HG03066 (cell line): Measurements from ENCODE around the gene OASL.
A peak's percentile ranks its signal among the peaks of the same experiment; 100 is the strongest.

Experiments
- ATAC-seq: cut with Tn5 transposase; IDR thresholded peaks from one replicate; pipeline ENCODE4 v1.9.1; 2021; ENCODE audit warnings: low read depth; ENCODE audit not compliant: unreplicated experiment

The OASL gene

DNA sequence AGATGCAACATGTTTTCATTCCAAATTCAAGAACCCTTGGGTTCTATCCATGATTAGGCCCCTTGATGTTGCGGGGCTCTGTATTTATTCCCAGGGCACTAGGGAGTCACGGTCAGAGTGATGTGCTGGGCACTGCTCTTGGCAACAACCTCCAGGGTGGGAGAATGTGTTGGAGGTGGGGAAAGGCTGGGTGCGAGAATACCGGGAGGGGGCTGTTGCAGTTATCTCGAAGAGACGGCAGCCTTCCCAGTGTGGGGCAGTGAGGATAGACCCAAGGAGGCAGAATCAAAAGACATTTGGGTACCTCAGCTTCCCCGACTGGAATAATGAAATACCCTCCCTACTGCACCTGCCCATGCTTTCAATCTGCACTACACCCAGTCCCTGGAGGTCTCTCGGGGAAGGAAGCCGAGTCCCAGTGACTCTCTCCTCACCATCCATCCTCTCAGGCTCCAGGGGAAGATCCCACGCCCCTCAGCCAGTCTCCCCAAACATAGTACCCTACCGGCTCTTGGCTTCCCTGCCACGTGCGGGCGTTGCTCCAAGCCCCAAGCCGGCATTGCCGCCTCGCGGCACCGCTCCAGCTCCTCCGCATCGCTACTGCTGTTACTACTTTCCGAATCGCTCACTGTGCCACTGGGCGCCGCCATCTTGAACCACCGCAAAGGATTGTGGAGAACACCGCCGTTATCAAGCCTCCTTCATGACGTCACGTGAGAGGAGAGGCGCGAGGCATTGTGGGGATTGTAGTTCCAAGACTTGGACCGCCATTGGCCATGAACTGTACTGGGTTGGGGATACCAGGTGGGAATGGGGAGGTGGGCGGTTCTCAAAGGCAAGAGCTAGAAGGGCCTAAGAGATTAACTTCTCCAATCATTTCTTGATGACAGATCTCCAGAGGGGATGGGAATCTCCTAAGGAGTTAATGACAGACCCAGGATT, 22.9 kb downstream of the OASL start, which contains the start of gene C12orf43:
Gene C12orf43, minus strand, starts transcription at position 663 of the 942 bp plus-strand sequence. Its CDS starts 13 bp downstream, at position 650.
- peak; percentile 98 for ATAC-seq

DNA sequence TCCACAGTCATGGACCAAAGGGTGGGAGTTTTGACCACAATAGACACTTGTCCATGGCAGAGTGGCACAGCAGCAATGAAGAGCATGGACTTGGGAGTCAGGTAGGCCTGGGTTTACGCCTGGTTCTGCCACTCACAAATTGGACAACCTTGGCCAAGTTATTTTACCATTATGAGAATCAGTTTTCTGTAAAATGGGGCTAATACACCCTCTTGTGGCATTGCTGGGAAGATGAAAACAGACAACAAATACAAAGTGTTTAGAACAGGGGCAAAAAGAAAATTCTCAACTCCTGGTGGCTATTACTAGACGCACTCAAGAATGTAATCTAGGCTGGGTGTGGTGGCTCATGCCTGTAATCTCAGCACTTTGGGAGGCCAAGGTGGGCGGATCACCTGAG, 25.3 kb downstream of the OASL start:
- ATAC-seq: no peak

DNA sequence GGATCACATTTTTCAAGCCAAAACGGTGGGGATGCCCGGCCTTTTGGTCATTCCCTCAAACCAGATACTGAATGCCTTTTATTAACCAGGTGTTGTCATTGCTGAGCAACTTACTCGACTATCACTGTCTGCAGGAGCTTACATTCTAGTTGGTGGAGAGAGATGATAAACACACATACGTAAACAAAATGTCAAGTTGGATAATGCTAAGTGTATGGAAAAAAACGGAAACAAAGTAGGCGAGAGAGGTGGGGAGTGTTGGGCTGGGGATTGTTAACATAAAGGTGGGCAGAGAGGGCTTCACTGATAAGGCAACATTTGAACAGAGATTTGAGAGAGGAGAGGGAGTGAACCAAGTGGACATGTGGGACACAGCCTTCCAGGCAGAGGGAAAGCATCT, 27.2 kb downstream of the OASL start:
- no peak for ATAC-seq

DNA sequence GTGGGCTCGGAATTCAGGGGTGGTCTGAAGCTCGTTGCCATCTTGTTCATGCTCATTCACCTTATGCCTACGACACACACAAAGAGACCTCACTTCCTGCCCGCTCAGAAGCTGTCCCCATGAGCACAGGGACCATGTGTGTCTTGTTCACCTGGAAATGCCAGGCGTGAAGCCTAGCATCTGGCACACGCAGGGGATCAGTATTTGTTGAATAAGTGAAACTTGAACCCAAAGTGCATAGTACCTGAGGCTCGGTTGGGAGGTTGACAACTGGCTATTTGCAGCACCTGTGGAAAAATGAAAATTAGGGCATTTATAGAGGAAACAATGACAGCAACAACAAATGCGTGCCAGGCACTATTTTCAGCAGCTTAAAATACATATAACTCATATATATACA, 28.2 kb downstream of the OASL start:
- ATAC-seq: no peak

DNA sequence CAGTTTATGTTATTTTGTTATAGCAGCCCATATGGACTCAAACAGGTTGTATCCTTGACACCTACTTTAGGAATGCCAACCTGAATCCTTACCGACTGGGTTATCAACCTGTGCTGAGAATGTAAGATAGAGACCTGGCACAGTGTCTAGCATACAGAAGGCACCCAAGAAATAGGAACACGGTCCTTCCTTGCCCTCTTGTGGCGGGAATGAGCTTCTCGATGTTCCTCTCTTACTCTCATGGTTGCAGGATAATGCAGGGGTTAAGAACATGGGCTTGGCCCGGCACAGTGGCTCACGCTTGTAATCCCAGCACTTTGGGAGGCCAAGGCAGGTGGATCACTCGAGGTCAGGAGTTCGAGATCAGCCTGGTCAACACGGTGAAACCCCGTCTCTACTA, 29.3 kb downstream of the OASL start:
- ATAC-seq: no peak

DNA sequence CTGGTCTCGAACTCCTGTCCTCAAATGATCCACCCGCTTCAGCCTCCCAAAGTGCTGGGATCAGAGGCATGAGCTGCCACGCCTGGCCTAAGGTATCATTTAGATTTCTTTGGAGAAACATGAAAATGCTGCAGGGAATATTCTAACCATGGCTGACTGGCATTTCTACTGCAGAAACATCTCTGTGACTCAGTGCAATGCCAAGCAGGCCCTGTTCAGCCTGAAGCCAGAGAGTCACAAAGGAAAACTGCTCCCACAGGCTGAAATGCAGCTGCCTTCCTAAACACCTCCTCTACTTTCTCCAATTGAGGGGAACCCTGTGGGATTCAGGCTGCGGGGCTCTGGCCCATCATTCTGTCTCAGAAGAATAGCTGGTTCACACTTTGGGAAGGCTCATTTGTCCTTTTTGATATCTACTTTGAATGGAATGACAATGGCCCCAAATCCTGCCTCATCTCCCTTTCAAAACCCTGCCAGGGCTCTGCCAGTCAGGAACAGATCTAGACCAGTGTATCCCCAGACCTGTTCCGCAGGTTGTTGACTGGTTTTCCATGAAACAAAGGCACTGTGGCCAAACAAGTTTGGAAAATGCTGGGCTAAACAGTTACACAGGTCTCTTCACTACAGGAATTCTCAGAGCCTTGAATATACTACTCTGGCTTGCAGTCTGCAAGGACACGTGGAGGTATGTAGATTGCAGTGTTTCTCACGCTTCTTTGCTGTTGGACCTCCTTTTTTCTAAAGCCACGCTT, 30.5 kb downstream of the OASL start:
- no peak for ATAC-seq

DNA sequence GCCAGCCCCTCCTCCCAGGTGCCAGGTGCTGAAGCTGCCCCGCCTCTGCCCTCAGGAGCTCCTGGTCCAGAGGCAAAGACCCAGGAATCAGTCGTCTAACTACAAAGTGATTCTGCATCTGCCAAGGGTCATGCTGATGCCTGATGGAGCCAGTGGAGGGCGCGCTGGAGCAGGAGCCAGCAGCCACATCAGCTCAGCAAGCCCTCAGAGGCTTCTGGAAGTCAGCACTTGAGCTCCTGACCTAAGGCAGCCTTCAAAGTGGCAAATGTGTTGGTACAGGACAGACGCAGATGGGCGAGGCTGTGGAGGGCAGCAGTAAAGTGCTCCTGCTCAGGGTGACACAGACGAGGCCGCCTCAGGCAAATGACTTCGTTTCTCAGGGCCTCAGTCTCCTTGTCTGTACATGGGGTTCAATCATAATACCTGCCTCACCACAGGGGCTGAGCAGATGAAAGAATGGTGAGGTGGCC, 33.7 kb downstream of the OASL start:
- no peak for ATAC-seq

DNA sequence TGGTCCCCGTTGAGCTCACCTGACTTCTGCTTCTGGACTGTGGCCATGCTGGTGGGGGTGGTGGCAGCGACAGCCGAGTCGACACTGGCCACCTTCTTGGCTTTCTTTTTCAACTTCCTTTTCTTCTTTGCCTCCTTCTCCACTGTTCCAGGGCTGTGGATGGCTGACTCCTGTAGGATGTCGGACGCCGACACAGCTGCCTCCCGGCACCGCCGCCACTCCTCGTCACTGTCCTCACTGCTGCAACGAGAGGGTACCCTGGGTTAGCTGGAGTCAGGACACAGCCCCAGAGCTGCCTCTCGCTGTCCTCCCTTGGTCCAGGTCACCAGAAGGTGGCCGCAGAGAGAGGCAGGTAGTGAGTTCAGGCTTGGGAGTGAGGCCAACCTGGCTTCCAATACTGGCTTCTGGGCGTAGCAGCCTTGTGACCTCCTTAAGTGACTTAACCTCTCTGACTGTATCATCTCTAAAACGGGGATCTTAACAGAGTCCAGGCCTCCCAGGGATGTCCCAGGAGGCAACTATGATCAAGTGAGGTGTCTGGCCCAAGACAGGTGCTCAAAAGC, 34.7 kb downstream of the OASL start:
- ATAC-seq: no peak

DNA sequence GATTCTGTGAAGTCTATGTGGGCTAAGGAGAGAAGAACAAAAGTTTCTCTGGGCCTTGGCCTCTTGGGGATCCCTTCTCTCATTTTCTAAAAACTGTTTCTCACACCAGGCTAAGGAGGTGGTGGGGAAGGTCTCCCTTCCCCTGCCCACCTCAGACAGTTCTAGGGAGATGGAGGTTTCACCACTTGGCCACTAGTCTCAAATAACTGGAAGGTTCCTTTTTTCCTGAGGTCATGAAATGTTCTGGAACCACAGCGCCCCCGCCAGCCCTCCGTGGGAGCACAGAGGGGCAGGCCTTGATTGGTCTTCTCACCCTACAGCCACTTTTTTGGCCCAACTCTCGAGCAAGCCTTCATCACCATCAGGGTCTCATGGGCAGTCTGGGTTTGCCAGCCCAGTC, 35.4 kb downstream of the OASL start:
- no peak for ATAC-seq

DNA sequence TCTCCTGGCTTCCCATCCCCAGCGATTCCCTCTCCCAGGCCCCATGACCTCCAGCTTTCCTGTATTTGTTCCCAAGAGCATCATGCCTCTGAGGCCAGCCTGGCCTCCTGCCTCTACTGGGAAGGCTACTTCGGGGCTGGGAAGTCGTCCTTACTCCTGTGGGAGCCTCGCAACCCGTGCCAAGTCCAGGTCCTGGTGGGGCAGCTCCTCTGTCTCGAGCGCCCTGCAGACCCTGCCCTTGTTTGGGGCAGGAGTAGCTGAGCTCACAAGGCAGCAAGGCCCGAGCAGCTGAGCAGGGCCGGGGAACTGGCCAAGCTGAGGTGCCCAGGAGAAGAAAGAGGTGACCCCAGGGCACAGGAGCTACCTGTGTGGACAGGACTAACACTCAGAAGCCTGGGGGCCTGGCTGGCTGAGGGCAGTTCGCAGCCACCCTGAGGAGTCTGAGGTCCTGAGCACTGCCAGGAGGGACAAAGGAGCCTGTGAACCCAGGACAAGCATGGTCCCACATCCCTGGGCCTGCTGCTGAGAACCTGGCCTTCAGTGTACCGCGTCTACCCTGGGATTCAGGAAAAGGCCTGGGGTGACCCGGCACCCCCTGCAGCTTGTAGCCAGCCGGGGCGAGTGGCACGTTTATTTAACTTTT, 37.1 kb downstream of the OASL start:
- ATAC-seq: no peak

DNA sequence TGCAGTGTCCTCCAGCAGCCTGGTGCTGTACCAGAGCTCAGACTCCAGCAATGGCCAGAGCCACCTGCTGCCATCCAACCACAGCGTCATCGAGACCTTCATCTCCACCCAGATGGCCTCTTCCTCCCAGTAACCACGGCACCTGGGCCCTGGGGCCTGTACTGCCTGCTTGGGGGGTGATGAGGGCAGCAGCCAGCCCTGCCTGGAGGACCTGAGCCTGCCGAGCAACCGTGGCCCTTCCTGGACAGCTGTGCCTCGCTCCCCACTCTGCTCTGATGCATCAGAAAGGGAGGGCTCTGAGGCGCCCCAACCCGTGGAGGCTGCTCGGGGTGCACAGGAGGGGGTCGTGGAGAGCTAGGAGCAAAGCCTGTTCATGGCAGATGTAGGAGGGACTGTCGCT, 38.0 kb downstream of the OASL start:
- no peak for ATAC-seq

DNA sequence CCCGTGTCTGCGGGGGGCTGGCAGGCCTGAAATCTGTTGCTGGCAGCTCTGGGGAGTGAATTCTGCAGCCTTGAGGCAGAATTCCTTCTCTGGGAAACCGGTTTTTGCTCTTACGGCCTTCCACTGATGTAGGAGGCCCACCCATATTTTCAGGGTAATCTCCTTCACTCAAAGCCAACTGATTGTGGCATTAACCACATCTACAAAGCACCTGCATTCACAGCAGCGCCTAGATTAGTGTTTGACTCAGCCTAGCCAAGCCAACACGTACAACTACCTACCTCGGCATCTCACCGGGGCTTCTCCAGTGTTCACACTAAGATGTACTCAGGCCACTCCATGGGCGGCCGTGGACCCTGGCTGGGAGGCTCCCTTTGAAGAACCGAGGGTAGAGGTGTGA, 38.5 kb downstream of the OASL start:
- ATAC-seq: no peak

DNA sequence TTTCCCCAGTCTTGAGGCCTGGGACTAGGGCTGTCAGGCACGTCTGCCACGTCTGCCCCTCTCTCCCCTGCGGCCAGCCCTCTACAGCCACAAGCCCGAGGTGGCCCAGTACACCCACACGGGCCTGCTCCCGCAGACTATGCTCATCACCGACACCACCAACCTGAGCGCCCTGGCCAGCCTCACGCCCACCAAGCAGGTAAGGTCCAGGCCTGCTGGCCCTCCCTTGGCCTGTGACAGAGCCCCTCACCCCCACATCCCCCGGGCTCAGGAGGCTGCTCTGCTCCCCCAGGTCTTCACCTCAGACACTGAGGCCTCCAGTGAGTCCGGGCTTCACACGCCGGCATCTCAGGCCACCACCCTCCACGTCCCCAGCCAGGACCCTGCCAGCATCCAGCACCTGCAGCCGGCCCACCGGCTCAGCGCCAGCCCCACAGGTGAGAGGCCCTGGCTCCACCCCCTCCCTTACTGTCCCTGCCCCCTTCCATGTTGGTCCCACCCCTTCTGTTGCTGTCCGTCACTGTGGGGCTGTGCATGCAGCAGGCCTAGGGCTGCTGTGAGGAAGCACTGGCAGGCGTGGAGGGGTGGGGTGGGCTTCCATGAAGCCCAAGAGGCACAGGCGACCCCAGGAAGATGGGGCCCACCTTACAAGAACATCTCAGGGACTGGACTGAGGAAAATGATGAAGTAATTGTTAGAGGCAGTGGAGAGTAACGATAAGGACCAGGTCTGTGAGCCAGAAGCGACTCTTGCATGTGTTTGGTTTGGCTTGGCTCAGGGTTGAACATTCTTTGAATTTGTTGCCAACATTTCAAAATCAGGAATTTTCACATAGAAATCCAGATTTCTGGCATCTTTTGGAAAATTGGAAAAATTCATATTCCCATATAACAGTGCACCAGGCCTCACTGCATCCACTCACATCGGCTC, 39.6 kb downstream of the OASL start:
- ATAC-seq: no peak

DNA sequence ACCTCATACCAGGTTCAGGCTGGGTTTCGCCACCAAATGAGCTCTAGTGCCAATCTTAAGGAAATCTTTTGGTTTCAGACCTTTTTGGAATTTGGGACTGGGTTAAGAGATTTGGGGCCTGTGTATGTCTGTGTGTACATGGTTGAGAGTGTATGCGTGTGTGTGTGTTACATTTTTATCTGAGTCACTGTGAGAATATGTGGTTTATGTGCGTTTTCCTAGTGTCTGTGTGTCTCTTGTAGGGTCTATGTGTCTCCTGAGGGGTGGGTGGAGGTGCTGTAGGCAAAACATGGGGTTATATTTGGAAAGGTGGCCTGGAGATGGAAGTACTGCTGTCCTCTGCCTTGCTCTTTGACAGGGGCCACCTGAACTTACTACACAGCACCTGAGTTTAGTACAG, 40.6 kb downstream of the OASL start:
- no peak for ATAC-seq

DNA sequence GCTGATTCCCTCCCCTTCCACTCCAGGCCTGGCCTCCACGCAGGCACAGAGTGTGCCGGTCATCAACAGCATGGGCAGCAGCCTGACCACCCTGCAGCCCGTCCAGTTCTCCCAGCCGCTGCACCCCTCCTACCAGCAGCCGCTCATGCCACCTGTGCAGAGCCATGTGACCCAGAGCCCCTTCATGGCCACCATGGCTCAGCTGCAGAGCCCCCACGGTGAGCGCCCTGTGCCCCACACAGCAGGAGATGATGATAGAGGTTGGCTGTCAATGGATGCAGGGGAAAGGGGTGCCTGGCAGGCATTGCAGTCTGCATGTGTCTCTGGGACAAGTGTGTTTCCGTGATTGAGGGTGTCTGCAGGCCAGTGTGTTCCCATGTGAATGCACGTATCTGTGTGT, 41.6 kb downstream of the OASL start:
- no peak for ATAC-seq

DNA sequence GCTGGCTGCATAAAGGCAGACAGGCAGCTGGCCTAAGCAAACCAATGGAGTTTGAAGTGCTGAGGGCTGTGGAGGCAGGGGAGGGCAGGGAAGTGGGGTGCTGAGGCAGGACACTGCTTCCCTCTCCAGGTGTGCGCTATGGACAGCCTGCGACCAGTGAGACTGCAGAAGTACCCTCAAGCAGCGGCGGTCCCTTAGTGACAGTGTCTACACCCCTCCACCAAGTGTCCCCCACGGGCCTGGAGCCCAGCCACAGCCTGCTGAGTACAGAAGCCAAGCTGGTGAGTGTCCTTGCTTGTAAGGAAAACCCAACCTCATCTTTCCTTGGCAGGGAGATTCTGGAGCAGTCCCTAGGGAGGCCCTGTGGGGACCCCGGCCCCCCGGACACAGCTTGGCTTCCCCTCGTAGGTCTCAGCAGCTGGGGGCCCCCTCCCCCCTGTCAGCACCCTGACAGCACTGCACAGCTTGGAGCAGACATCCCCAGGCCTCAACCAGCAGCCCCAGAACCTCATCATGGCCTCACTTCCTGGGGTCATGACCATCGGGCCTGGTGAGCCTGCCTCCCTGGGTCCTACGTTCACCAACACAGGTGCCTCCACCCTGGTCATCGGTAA, 42.8 kb downstream of the OASL start:
- ATAC-seq: no peak

DNA sequence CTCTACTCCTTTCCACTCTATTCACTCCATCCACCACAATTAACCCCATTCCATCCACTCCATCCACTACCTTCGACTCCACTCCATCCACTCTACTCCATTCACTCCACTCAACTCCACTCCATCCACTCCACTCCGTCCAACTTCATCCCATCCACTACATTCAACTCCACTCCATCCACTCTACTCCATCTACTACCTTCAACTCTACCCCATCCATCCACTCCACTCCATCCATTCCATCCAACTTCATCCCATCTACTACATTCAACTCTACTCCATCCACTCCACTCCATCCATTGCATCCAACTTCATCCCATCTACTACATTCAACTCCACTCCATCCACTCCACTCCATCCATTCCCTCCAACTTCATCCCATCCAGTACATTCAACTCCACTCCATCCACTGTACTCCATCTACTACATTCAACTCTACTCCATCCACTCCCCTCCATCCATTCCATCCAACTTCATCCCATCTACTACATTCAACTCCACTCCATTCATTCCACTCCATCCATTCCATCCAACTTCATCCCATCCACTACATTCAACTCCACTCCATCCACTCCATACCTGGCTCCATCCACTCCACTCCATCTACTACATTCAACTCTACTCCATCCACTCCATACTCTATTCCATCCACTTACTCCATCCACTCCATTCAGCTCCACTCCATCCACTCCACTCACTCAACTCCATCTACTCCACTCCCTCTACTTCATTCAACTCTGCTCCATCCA, 44.3 kb downstream of the OASL start:
- no peak for ATAC-seq

DNA sequence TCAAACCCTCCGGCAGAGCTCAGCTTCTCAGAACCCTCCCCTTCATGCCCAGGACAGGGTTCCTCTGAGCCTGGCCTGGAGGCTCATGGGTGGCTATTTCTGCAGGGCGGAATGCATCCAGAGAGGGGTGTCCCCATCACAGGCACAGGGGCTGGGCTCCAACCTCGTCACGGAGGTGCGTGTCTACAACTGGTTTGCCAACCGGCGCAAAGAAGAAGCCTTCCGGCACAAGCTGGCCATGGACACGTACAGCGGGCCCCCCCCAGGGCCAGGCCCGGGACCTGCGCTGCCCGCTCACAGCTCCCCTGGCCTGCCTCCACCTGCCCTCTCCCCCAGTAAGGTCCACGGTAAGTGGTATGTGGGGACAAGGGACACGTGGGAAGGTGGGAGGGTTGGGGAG, 45.0 kb downstream of the OASL start:
- ATAC-seq: no peak

DNA sequence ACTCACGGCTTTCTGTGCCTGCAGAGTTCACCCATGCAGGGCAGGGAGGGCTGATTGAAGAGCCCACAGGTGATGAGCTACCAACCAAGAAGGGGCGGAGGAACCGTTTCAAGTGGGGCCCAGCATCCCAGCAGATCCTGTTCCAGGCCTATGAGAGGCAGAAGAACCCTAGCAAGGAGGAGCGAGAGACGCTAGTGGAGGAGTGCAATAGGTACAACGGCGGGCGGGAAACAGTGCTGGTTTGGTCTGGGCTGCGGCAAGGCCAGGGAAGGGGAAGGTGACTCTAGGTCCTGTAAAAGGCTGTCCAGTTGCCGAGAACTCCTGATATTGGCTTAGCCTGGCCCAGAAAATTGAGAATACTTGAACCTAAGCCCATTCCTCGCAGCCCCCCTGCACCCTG, 45.5 kb downstream of the OASL start:
- ATAC-seq: no peak
